GM18907 (cell line): ENCODE results near the gene COL6A6.
"Not testable (repeated sequence)": the region's sequence is repeated elsewhere in the genome, so short reads cannot be mapped to it uniquely, and the experiment has no call there.

Experiments used
- ATAC-seq: cut with Tn5 transposase; IDR thresholded peaks from one replicate; pipeline ENCODE4 v1.9.1; 2021; ENCODE audit warnings: mild to moderate bottlenecking, moderate library complexity; ENCODE audit not compliant: unreplicated experiment

COL6A6 gene

DNA sequence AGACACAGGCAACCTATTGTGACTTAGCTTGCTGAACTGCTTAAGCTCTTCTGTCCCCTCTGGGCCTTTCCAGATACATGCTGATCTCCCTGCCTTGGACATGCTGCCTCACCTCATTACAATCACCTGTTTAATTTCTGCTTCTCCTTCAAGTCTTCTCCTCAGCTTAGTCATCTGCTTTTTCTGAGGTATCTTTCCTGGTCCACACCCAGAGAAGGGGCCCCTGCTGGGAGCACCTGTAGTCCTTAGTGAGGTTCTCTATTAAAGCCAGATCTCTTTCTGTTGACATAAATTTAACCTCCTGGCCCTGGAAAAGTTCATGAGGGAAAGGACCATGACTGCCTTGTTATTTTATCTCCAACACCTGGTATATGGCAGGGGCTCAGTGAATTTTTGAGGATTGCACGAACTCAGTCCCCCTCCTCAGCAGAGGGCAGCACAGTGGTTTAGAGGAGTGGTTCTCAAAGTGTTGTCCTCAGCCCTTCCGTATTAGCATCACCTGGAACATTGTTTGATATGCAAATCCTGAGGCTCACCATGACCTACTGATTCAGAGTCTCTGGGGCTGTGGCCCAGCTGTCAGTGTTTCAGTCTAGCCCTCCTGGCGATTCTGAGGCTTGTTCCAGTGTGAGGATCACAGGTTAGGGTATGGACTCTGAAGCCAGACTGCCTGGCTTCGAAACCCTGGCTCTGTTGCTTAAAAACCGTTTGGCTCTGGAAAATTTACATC is 12.7 kb downstream of the COL6A6 start:
- ATAC-seq = no peak

DNA sequence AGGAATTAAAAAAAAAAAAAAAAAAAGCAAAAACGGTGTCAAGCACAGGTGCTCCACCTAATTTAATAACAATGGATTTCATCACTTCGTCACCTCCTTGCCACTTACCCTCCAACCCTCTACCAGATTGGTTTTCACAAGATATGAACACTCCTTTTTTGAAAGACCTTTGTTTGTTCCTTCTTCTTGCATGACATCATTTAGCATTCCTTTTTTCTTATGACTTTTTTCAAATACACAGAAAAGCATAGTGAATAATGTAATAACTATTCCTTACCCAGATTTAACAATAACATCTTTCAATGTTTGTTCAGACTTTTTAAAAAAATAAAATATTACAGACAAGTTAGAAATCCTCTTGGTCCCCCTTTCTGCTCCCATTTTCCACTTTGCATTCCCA is 16.3 kb downstream of the COL6A6 start:
- no peak for ATAC-seq

DNA sequence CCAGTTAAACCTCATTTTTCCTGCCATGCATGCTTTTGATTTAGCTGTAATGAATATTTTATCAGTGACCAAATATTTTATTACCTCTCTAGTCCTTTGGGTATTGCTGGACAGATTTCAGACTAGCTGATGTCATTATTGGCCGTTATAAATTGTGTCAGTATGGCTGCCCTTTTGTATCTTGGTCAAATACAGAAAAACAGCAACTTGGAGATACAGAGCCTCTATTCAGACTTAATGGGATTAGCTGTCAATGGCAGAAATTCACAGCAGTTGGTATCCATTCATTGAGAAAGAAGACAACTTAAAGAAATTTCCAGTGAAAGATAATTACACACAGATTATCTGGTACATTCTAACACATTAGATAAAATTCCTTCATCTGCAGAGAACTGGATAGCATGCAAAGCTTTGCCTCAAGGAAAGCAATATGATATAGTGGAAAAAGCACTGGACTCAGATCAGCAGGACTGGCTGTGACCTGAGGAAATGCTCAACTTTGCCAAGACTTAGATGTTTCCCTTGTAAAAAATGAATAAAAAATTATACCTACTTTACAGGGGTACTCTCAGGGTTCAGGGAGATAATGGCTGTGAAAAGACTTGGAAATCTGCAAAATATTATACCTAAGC is 20.8 kb downstream of the COL6A6 start:
- no peak for ATAC-seq

DNA sequence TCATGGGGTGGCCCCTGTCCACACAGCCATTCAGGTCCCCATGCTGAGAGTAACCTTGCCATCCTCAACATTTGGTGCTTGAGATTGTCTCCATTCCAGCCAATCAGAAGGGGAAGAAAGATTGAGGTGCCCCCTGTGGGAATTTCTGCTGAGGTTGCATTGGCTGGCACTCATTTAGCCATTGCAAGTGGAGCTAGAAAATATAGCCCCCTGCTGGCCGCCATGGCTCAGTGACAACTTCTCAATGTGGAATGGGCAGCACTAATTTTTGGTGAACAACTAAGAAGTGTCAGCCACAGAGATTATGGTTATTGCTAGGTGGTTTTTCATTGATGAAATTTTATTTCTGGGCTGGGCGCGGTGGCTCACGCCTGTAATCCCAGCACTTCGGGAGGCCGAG is 22.0 kb downstream of the COL6A6 start:
- ATAC-seq = peak; percentile 68

DNA sequence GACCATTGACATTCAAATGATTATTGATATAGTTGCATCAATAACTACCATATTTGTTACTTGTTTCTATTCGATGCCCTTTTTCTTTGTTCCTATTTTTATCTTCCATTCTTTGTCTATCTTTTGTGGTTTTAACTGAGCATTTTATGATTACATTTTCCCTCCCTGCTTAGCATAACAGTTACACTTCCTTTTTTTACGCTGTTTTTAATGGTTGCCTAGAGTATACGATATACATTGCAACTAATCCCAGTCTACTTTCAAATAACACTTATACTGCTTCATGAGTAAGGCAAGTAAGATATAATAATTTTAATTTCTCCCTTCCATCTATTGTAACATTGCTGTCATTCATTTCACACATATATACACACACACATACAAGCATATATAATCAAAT is 26.3 kb downstream of the COL6A6 start:
- no peak for ATAC-seq

DNA sequence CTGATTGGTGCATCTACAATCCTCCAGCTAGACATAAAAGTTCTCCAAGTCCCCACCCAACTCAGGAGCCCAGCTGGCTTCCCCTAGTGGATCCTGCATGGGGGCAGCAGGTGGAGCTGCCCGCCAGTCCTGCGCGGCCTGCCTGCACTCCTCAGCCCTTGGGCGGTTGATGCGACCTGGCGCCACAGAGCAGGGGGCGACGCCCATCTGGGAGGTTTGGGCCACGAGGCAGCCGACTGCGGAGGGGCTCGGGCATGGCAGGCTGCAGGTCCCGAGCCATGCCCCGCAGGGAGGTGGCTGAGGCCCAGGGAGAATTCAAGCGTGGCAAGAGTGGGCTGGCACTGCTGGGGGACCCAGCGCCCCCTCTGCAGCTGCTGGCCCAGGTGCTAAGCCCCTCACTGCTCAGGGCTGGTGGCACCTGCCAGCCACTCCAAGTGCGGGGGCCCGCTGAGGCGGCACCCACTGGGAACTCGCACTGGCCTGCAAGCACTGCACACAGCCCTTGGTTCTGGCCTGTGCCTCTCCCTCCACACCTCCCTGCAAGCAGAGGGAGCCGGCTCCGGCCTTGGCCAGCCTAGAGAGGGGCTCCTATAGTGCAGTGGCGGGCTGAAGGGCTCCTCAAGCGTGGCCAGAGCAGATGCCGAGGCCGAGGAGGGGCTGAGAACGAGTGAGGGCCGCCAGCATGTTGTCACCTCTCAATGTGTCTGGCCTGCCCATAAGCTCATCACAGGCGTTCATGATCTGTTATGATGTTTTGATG is 30.1 kb downstream of the COL6A6 start:
- no peak for ATAC-seq

DNA sequence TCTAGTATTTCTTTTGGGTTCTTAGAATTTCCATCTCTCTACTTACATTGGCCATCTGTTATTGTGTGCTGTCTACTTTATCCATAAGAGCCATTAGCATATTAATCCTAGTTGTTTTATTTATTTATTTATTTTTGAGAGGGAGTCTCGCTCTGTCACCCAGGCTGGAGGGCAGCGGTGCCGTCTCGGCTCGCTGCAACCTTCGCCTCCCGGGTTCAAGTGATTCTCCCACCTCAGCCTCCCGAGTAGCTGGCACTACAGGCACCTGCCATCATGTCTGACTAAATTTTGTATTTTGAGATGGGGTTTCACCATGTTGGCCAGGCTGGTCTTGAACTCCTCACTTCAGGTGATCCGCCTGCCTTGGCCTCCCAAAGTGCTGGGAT is 30.7 kb downstream of the COL6A6 start:
- not testable (repeated sequence) for ATAC-seq

DNA sequence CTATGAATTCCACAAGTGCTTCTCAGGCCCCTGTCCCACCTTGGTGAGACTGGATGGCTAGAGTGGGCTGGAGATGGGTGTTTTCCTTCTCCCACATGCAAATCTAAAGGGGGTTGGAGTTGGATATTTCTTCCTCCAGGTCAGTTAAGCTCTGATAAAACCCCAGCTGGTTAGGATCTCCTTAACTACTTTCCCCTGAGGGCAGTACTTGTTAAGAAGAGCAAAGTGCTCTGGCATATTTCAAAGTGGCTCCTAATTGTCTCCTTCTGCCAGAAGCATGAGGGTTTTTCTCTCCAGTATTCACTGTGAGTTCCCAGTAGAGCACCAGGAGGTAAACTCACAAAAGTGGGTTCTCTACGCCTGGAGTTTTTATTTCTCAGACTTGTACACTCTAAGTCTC is 31.4 kb downstream of the COL6A6 start:
- no peak for ATAC-seq

DNA sequence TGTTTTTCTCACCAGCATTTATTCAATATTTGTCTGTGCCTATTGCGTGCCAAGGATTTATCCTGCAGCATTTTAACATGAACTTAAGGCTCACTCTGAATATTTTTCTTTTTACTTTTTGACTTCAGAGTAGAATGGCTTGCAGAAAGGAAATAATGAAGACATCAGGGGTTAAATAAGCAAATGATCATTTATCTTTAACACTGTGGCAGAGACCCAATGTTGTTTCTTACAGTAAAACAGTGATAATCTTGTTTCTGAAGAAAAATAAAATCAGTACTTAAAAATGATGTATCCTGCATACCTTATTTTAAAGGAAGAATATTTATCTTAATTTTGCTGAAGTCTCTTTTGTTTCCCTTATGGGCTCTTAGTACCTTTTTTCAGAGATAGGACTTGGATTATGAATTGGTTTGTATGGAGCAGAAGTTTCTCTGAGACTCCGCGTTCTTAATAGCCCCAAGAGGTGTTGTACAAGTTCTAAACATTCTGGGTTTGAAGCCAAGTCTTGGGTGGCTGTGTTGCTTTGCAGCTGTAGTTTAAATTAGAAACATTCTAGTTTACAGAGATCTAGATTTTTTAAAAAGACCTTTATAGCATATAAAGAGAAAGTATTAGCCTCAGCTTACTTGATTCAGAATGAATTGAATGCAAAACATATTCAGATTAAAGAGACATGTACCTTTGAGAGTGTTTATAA is 40.5 kb downstream of the COL6A6 start:
- no peak for ATAC-seq

DNA sequence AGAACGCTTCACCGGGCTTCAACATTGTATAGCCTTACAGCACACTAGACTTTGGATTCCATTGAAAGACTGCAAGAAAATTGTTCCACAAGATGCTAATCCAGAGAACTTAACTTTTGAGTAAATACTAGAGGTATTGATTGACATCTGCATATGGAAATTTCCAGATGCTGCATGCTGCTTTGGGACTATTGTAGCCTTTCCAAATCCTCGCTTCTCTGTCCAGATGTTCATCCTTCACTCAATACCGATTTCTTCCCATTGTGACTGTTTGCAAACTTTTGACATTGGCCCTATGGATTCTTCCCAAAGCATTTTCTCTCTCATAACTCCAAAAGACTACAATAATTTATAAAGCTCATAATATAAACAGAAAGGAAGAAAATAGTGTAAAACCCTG is 41.4 kb downstream of the COL6A6 start:
- ATAC-seq = no peak

DNA sequence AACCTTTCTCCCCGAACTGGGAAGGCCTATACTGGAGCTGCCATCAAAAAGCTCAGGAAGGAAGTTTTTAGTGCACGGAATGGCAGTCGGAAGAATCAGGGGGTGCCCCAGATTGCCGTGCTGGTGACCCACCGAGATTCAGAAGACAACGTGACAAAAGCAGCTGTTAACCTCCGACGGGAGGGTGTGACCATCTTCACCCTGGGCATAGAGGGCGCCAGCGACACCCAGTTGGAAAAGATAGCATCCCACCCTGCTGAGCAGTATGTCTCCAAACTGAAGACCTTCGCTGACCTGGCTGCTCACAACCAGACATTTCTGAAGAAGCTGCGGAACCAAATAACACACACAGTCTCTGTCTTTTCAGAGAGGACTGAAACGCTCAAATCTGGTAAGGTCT is 48.2 kb downstream of the COL6A6 start:
- ATAC-seq = no peak
